ENCODE results near the gene TMEM183A. TPM values are rescaled to one million over a fixed set of nuclear protein-coding genes. Genes with fewer than 3 reads are reported as not detected.
"Not testable (repeated sequence)": the region's sequence is repeated elsewhere in the genome, so short reads cannot be mapped to it uniquely, and the experiment has no call there.

TMEM183A gene
- total RNA-seq, 2 experiments from 2014 or later = 76.5 to 82.2 TPM

DNA sequence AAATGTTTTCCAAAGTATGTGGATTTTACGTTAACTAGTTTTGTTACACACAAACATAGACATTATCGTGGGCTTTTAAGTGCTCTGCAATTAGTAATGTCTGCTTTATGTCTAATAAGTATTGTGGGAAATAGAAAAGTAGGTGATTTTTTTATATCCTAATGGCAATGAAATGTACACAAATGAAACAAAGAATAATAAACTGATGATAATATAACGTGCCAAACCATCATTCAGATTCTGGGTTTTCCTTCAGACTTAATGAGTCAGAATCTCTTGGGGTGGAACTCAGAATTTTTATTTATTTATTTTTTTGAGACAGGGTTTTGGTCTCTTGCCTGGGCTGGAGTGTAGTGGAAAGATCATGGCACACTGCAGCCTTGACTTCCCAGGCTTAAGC is 2.0 kb downstream of the TMEM183A start:
- POLR2A ChIA-PET = interaction anchor here (1.1 to 3.4 kb wide), 3 partner anchors 13 to 43 kb away, joined by 4 to 15 read pairs (median 4); no protein-coding TSS in a partner anchor
- DNase-seq = no peak
- no peak for TF ChIP-seq CTCF (IDR thresholded peaks at IDR 0.05)
- ATAC-seq = no peak
- H3K9me3 Mint-ChIP-seq = no peaks in the 10 kb centered on the region
- intact Hi-C loops (cut with micrococcal nuclease) = loop anchor here (10.0 kb wide), 2 partner anchors 254 to 664 kb away; partner anchors contain the start of genes PPP1R12B and UBE2T
- peaks cover 35% of the 10 kb centered on the region for H3K4me1 Mint-ChIP-seq (ENCODE audit: low read depth)
- H3K27me3 Mint-ChIP-seq = no peaks in the 10 kb centered on the region
- no peak overlapping the region for H3K27ac Mint-ChIP-seq
- H3K36me3 Mint-ChIP-seq (ENCODE audit: low read depth) = peaks cover 24% of the 10 kb centered on the region
- H3K4me3 Mint-ChIP-seq = peak overlapping the region; percentile 83
- CTCF ChIA-PET = interaction anchor here (0.8 to 1.4 kb wide), 3 partner anchors 10 to 31 kb away, joined by 3 to 5 read pairs (median 3); no protein-coding TSS in a partner anchor

DNA sequence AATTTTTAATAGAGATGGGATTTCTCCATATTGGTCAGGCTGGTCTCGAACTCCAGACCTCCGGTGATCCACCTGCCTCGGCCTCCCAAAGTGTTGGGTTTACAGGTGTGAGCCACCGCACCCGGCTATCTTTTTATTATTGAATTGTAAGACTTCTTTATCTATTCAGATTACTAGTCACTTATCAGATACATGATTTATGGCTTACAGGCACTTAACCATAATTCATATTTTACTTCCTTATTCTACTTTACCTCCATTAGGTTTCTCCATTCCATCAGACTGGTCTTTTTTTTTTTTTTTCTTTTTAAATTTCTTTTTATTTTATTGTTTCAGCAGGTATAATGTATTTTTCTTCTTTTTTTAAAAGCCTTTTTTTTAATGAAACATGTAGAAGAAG is 4.4 kb downstream of the TMEM183A start:
- H3K36me3 Mint-ChIP-seq (ENCODE audit: low read depth) = peaks cover 43% of the 10 kb centered on the region
- DNase-seq (no peak), ATAC-seq (no peak)
- no peak overlapping the region for H3K4me3 Mint-ChIP-seq
- no peak for TF ChIP-seq CTCF (IDR thresholded peaks at IDR 0.05)
- ChIA-PET CTCF (no interaction called here), POLR2A (no interaction called here)
- no peaks in the 10 kb centered on the region for H3K9me3 Mint-ChIP-seq
- no peaks in the 10 kb centered on the region for H3K27me3 Mint-ChIP-seq
- no peak overlapping the region for H3K27ac Mint-ChIP-seq
- peaks cover 29% of the 10 kb centered on the region for H3K4me1 Mint-ChIP-seq (ENCODE audit: low read depth)
- intact Hi-C loops (cut with micrococcal nuclease) = no loop called here

DNA sequence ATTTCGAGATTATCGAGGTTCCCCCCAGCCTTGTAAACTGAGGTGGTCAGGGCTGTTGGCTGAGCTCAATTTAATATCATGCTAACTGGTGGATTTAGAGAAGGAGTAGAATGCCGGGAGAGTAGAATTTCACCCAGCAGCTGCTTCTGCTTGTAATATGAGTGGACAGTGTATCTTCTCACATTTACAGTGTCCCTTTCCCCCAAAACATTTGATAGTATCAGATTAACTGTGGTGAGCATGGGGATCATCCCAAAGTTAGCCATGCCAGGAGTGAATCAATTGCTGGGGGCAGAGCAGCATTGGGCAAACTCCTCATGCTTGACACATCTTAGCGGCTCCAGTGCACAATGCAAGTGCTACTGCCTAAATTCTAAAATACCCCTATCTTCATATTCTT is 9.9 kb downstream of the TMEM183A start:
- no peaks in the 10 kb centered on the region for H3K9me3 Mint-ChIP-seq
- no peaks in the 10 kb centered on the region for H3K27me3 Mint-ChIP-seq
- H3K4me3 Mint-ChIP-seq = no peak overlapping the region
- DNase-seq = no peak
- intact Hi-C loops (cut with micrococcal nuclease) = no loop called here
- no peak for TF ChIP-seq CTCF (IDR thresholded peaks at IDR 0.05)
- peaks cover 49% of the 10 kb centered on the region for H3K36me3 Mint-ChIP-seq (ENCODE audit: low read depth)
- peaks cover 10% of the 10 kb centered on the region for H3K4me1 Mint-ChIP-seq (ENCODE audit: low read depth)
- CTCF ChIA-PET = interaction anchor here (0.6 to 1.0 kb wide), 3 partner anchors 9 to 256 kb away, joined by 3 read pairs; partner anchors contain the start of gene PPFIA4
- POLR2A ChIA-PET = interaction anchor here (0.8 kb wide), 2 partner anchors 10 to 11 kb away, joined by 3 read pairs; partner anchors contain the start of gene TMEM183A
- ATAC-seq = no peak
- H3K27ac Mint-ChIP-seq = no peak overlapping the region

DNA sequence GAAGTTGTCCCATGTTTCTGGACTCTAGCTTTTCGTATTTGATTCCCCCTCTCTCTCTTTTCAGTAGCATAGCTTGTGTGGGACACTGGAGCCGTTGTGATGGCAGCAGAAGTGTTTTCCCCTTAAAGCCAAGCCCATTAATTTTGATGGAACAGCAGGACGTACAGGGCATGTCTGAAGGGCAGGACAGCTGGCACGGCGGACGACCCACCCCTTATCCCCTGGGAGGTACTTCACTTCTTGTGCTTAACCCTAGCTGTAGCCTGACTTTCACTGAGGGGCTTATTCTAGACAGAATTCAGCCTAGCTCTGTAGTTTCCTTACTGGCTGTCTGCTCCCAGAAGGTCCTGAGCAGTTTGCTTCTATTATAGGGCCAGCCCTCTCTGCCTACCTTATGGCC is 10.5 kb downstream of the TMEM183A start:
- H3K27ac Mint-ChIP-seq = no peak overlapping the region
- H3K9me3 Mint-ChIP-seq = no peaks in the 10 kb centered on the region
- ATAC-seq = no peak
- POLR2A ChIA-PET = interaction anchor here (0.8 kb wide), 1 partner anchor 11 kb away, joined by 3 read pairs; the partner anchor contains the start of gene TMEM183A
- H3K27me3 Mint-ChIP-seq = no peaks in the 10 kb centered on the region
- H3K4me1 Mint-ChIP-seq (ENCODE audit: low read depth) = peaks cover 8% of the 10 kb centered on the region
- intact Hi-C loops (cut with micrococcal nuclease) = no loop called here
- H3K36me3 Mint-ChIP-seq (ENCODE audit: low read depth) = peaks cover 50% of the 10 kb centered on the region
- CTCF ChIA-PET = interaction anchor here (0.6 to 1.0 kb wide), 2 partner anchors 9 kb away, joined by 3 read pairs; partner anchors contain the start of gene PPFIA4
- TF ChIP-seq CTCF (IDR thresholded peaks at IDR 0.05) = no peak
- no peak for DNase-seq
- no peak overlapping the region for H3K4me3 Mint-ChIP-seq

DNA sequence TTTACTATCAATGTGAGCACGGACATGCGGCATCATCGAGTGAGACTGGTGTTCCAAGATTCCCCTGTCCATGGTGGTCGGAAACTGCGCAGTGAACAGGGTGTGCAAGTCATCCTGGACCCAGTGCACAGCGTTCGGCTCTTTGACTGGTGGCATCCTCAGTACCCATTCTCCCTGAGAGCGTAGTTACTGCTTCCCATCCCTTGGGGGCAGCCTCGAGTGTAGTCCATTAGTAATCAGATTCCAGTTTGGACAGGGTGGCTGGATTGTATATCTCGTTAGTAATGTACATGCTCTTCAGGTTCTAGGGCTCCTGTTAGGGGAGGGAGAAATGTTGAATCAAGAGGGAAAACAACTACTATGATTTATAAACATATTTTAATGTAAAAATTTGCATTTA is 15.7 kb downstream of the TMEM183A start:
- H3K4me3 Mint-ChIP-seq; intact Hi-C loops (cut with micrococcal nuclease); H3K27ac Mint-ChIP-seq; H3K27me3 Mint-ChIP-seq; DNase-seq; ATAC-seq; H3K9me3 Mint-ChIP-seq: not testable (repeated sequence)
- peak; percentile 12 for TF ChIP-seq CTCF (IDR thresholded peaks at IDR 0.05)
- ChIA-PET CTCF (interaction anchor here (1.3 to 2.9 kb wide), 5 partner anchors 12 to 245 kb away, joined by 3 to 12 read pairs (median 6); partner anchors contain the start of gene TMEM183A), POLR2A (interaction anchor here (2.7 kb wide), 1 partner anchor 15 kb away, joined by 15 read pairs; the partner anchor contains the start of gene TMEM183A)
- H3K4me1 Mint-ChIP-seq (ENCODE audit: low read depth) = peaks cover 12% of the 10 kb centered on the region
- peaks cover 39% of the 10 kb centered on the region for H3K36me3 Mint-ChIP-seq (ENCODE audit: low read depth)
